T-cell (primary cell): ENCODE measurements around the gene SYK. TPM values are rescaled to one million over a fixed set of nuclear protein-coding genes. Genes with fewer than 3 reads are reported as not detected.
"Not testable (repeated sequence)": the region's sequence is repeated elsewhere in the genome, so short reads cannot be mapped to it uniquely, and the experiment has no call there.

Source experiments
- ATAC-seq, 4 experiments: fragments of 200-7000 bp in 3 of 4; fragments of 150-1000 bp in 1 of 4; cut with Tn5 transposase; replicated peaks in 1 of 4; 1 replicate in 3 of 4; 2 replicates in 1 of 4; pipeline ENCODE4 v1.10.0; 2021; ENCODE audit warnings: moderate library complexity in 3 of 4, mild to moderate bottlenecking in 2 of 4, moderate number of reproducible peaks in 1 of 4
- CTCF ChIA-PET, 2 donors: fragments of 300-600 bp; sonication (Branson Sonifier 250); formaldehyde crosslinking; loops; one replicate each; lab custom pipeline; 2022; ENCODE audit warnings: antibody characterized with exemption in 2 of 2; lab: Charles Lee
- POLR2A ChIA-PET, 2 donors: fragments of 300-600 bp; sonication (Branson Sonifier 250); formaldehyde crosslinking; loops; one replicate each; lab custom pipeline; 2022; ENCODE audit warnings: antibody characterized with exemption in 2 of 2; lab: Charles Lee
- DNase-seq, 35 experiments: peaks; one replicate each; pipeline versions ENCODE4 v3.0.0 to v3.0.0-alpha.2; 2013 to 2023
- H3K27ac ChIP-seq: one replicate; pipeline ENCODE4 v1.5.1; 2013; ENCODE audit warnings: low read length
- H3K27me3 ChIP-seq, 2 experiments: replicated peaks in 1 of 2; 1 replicate in 1 of 2; 2 replicates in 1 of 2; pipeline versions ENCODE4 v1.6.1 to v1.7.0; 2013; ENCODE audit warnings: low read length in 1 of 2, mixed read lengths in 1 of 2; ENCODE audit not compliant: control insufficient read depth in 2 of 2, insufficient read depth in 2 of 2; ENCODE audit errors: extremely low read depth in 1 of 2
- H3K36me3 ChIP-seq, 2 donors: 1 replicate in 1 of 2; 2 replicates in 1 of 2; pipeline versions ENCODE4 v1.6.1 to v1.7.0; 2013; ENCODE audit warnings: low read length in 1 of 2; ENCODE audit not compliant: control insufficient read depth in 2 of 2, insufficient read depth in 1 of 2; ENCODE audit errors: extremely low read depth in 1 of 2
- H3K4me1 ChIP-seq, 2 experiments: 1 replicate in 1 of 2; 2 replicates in 1 of 2; pipeline versions ENCODE4 v1.6.1 to v1.7.0; 2013; ENCODE audit warnings: low read length in 2 of 2, mixed read lengths in 1 of 2; ENCODE audit not compliant: insufficient read depth in 2 of 2, control insufficient read depth in 1 of 2; ENCODE audit errors: extremely low read depth in 1 of 2
- H3K4me3 ChIP-seq, 2 donors: 1 replicate in 1 of 2; 2 replicates in 1 of 2; pipeline versions ENCODE4 v1.5.1 to v1.7.0; 2013; ENCODE audit warnings: mild to moderate bottlenecking in 2 of 2, low read length in 1 of 2, moderate library complexity in 1 of 2; ENCODE audit not compliant: control insufficient read depth in 1 of 2; ENCODE audit errors: extremely low read depth in 1 of 2
- H3K9me3 ChIP-seq: 2 replicates; pipeline ENCODE4 v1.7.0; 2013
- H3K27ac Mint-ChIP-seq, 2 donors: one replicate each; pipeline ENCODE4 v1.8.0; 2020 to 2021; ENCODE audit warnings: mild to moderate bottlenecking in 2 of 2, mixed read lengths in 2 of 2
- H3K27me3 Mint-ChIP-seq, 2 donors: one replicate each; pipeline ENCODE4 v1.8.0; 2021 to 2022; ENCODE audit warnings: mixed read lengths in 2 of 2
- H3K36me3 Mint-ChIP-seq: one replicate; pipeline ENCODE4 v1.8.0; 2021; ENCODE audit warnings: mixed read lengths
- H3K4me1 Mint-ChIP-seq, 3 donors: one replicate each; pipeline ENCODE4 v1.8.0; 2020 to 2022; ENCODE audit warnings: mixed read lengths in 3 of 3, mild to moderate bottlenecking in 1 of 3
- H3K4me3 Mint-ChIP-seq, 3 donors: one replicate each; pipeline ENCODE4 v1.8.0; 2020 to 2022; ENCODE audit warnings: mild to moderate bottlenecking in 3 of 3, mixed read lengths in 3 of 3, moderate library complexity in 3 of 3
- H3K9me3 Mint-ChIP-seq, 3 donors: one replicate each; pipeline ENCODE4 v1.8.0; 2020 to 2022; ENCODE audit warnings: mixed read lengths in 3 of 3
- WGBS: methylation state at CpG from one replicate; pipeline ENCODE4 v1.1.5; 2013; ENCODE audit warnings: missing lambda C conversion rate; ENCODE audit not compliant: insufficient coverage; 5-methylcytosine and 5-hydroxymethylcytosine counted together
- total RNA-seq, 35 experiments: library from RNA in 6 of 35; stranded (reverse) in 6 of 35; fragments of 120-200 nt in 1 of 35; gene quantifications; one replicate each; pipeline versions ENCODE4 v1.2.1 to v1.2.4 and lab custom pipeline; 2013 to 2026

SYK gene
- total RNA-seq, 5 donors from 2014 or later (not counting 1 experiment from before 2014, with no cell fraction given) = 1.0 to 10.7 (median 3.9) TPM

GRCh38 chr9:90775657-90776056 is 26.0 kb upstream of the SYK start:
- no peak overlapping the region for H3K27ac ChIP-seq
- Mint-ChIP-seq H3K27ac (no peak overlapping the region), H3K9me3 (no peaks in the 10 kb centered on the region), H3K27me3 (peaks cover 6 to 18% of the 10 kb centered on the region in 2 donors), H3K4me1 (no peaks in the 10 kb centered on the region), H3K36me3 (no peaks in the 10 kb centered on the region), H3K4me3 (no peak overlapping the region)
- ATAC-seq (no peak), DNase-seq (no peak)
- no peaks in the 10 kb centered on the region for H3K4me1 ChIP-seq
- ChIA-PET POLR2A (no interaction called here), CTCF (no interaction called here)
- no peak overlapping the region for H3K4me3 ChIP-seq
- no peaks in the 10 kb centered on the region for H3K9me3 ChIP-seq
- peaks cover 0 to 16% of the 10 kb centered on the region in 2 experiments for H3K27me3 ChIP-seq
- H3K36me3 ChIP-seq = no peaks in the 10 kb centered on the region
- 0% methylated on average over 1 of the region's 3 CpGs for WGBS

- H3K4me1 Mint-ChIP-seq = no peaks in the 10 kb centered on the region
Observed at GRCh38 chr9:90778746-90779145, 22.9 kb upstream of the SYK start.

GRCh38 chr9:90783552-90783951 is 18.1 kb upstream of the SYK start:
- Mint-ChIP-seq H3K36me3 (no peaks in the 10 kb centered on the region), H3K4me3 (no peak overlapping the region), H3K27me3 (peaks cover 8 to 14% of the 10 kb centered on the region in 2 donors), H3K27ac (no peak overlapping the region), H3K9me3 (no peaks in the 10 kb centered on the region), H3K4me1 (no peaks in the 10 kb centered on the region)
- ChIA-PET POLR2A (no interaction called here), CTCF (interaction anchor here in 1 of 2 donors (0.7 kb wide), 1 partner anchor 821 kb away, joined by 3 read pairs; no protein-coding TSS in a partner anchor)
- WGBS = 83% methylated on average over 3 of the region's 3 CpGs
- no peak for DNase-seq
- Histone ChIP-seq H3K4me3 (no peak overlapping the region), H3K9me3 (no peaks in the 10 kb centered on the region), H3K36me3 (no peaks in the 10 kb centered on the region), H3K27ac (no peak overlapping the region), H3K27me3 (peaks cover 0 to 7% of the 10 kb centered on the region in 2 experiments), H3K4me1 (no peaks in the 10 kb centered on the region)
- no peak for ATAC-seq

More at GRCh38 chr9:90778746-90779145, 22.9 kb upstream of the SYK start:
- H3K4me3 Mint-ChIP-seq = no peak overlapping the region
- CTCF ChIA-PET = no interaction called here
- WGBS = 71% methylated on average over 1 of the region's 2 CpGs
- DNase-seq (no peak), ATAC-seq (no peak)
- Histone ChIP-seq H3K36me3 (no peaks in the 10 kb centered on the region), H3K4me1 (no peaks in the 10 kb centered on the region), H3K9me3 (no peaks in the 10 kb centered on the region), H3K27me3 (peaks cover 0 to 11% of the 10 kb centered on the region in 2 experiments), H3K27ac (no peak overlapping the region), H3K4me3 (no peak overlapping the region)
- peaks cover 0 to 16% of the 10 kb centered on the region in 2 donors for H3K27me3 Mint-ChIP-seq
- H3K9me3 Mint-ChIP-seq = no peaks in the 10 kb centered on the region
- H3K36me3 Mint-ChIP-seq = no peaks in the 10 kb centered on the region
- H3K27ac Mint-ChIP-seq = no peak overlapping the region
- POLR2A ChIA-PET = no interaction called here

GRCh38 chr9:90783964-90784363 is 17.7 kb upstream of the SYK start:
- Histone ChIP-seq H3K4me3 (no peak overlapping the region), H3K9me3 (no peaks in the 10 kb centered on the region), H3K36me3 (no peaks in the 10 kb centered on the region), H3K4me1 (no peaks in the 10 kb centered on the region), H3K27me3 (peaks cover 0 to 4% of the 10 kb centered on the region in 2 experiments), H3K27ac (no peak overlapping the region)
- H3K27ac Mint-ChIP-seq = no peak overlapping the region
- POLR2A ChIA-PET = no interaction called here
- DNase-seq (no peak), ATAC-seq (no peak)
- no peaks in the 10 kb centered on the region for H3K9me3 Mint-ChIP-seq
- CTCF ChIA-PET = interaction anchor here in 1 of 2 donors (0.7 kb wide), 1 partner anchor 821 kb away, joined by 3 read pairs; no protein-coding TSS in a partner anchor
- H3K27me3 Mint-ChIP-seq = peaks cover 8 to 18% of the 10 kb centered on the region in 2 donors
- no peaks in the 10 kb centered on the region for H3K4me1 Mint-ChIP-seq
- H3K36me3 Mint-ChIP-seq = no peaks in the 10 kb centered on the region
- H3K4me3 Mint-ChIP-seq = no peak overlapping the region
- WGBS = 90% methylated on average over 5 of the region's 8 CpGs

- Mint-ChIP-seq H3K9me3 (peaks cover 0 to 3% (median 0%) of the 10 kb centered on the region in 3 donors), H3K27me3 (peaks cover 21 to 31% of the 10 kb centered on the region in 2 donors), H3K27ac (no peak overlapping the region), H3K36me3 (no peaks in the 10 kb centered on the region), H3K4me1 (no peaks in the 10 kb centered on the region), H3K4me3 (no peak overlapping the region)
- Histone ChIP-seq H3K27ac (no peak overlapping the region), H3K4me3 (no peak overlapping the region), H3K27me3 (peaks cover 0 to 9% of the 10 kb centered on the region in 2 experiments), H3K4me1 (no peaks in the 10 kb centered on the region), H3K36me3 (no peaks in the 10 kb centered on the region), H3K9me3 (no peaks in the 10 kb centered on the region)
- CTCF ChIA-PET = no interaction called here
- no CpG with 5 or more reads among the region's 4 CpGs for WGBS
- DNase-seq = no peak
- ATAC-seq = no peak
- POLR2A ChIA-PET = no interaction called here
Observed at GRCh38 chr9:90787771-90788460, 13.7 kb upstream of the SYK start.

- H3K9me3 ChIP-seq, H3K27ac Mint-ChIP-seq, CTCF ChIA-PET, H3K36me3 ChIP-seq, DNase-seq, POLR2A ChIA-PET, H3K4me1 ChIP-seq, H3K27me3 ChIP-seq, H3K36me3 Mint-ChIP-seq, H3K4me3 ChIP-seq, H3K4me1 Mint-ChIP-seq, ATAC-seq, H3K27ac ChIP-seq, H3K4me3 Mint-ChIP-seq, H3K9me3 Mint-ChIP-seq: not testable (repeated sequence)
- peaks cover 21 to 28% of the 10 kb centered on the region in 2 donors for H3K27me3 Mint-ChIP-seq
- WGBS = no CpG with 5 or more reads among the region's 1 CpG
Observed at GRCh38 chr9:90788527-90788926, 13.1 kb upstream of the SYK start.
